Transverse colon (tissue), 4 donors: Measurements from ENCODE around the gene HOXA13.
A peak's percentile ranks its signal among the peaks of the same experiment; 100 is the strongest.

Source experiments
- CTCF ChIP-seq, 5 experiments: fragments of 200-600 bp in 3 of 5; fragments of 450-650 bp in 2 of 5; sonication (generic) in 3 of 5; IDR thresholded peaks; 1 replicate in 2 of 5; 2 replicates in 3 of 5; pipeline ENCODE4 v1.5.1; 2016 to 2017; ENCODE audit warnings: antibody characterized with exemption in 5 of 5, inconsistent platforms in 3 of 5, mild to moderate bottlenecking in 2 of 5, moderate library complexity in 1 of 5
- EP300 ChIP-seq: sonication (generic); formaldehyde crosslinking; IDR thresholded peaks from one replicate; pipeline ENCODE4 v1.6.1; 2017; ENCODE audit warnings: antibody characterized with exemption, low read depth
- POLR2A ChIP-seq: fragments of 450-650 bp; IDR thresholded peaks from one replicate; pipeline ENCODE4 v1.6.1; 2016; ENCODE audit warnings: antibody characterized with exemption, mild to moderate bottlenecking, moderate library complexity
- POLR2AphosphoS5 ChIP-seq, 3 donors: sonication (generic); formaldehyde crosslinking; IDR thresholded peaks; one replicate each; pipeline ENCODE4 v1.6.1; 2016; ENCODE audit warnings: antibody characterized with exemption in 3 of 3

GRCh38 chr7:27154901-27155815 is 44.7 kb downstream of the HOXA13 start:
- TF ChIP-seq POLR2A (peak; percentile 30), CTCF (IDR thresholded peaks at IDR 0.05) (peak in 1 of 5 experiments; percentile 7), POLR2AphosphoS5 (IDR thresholded peaks at IDR 0.05) (peak in 2 of 3 donors; percentile 5 to 12), EP300 (no peak)
